CD4-positive, alpha-beta T cell treated with Interleukin-6 at 100 ng/mL for 8 hours (primary cell): Measurements from ENCODE around the gene NHP2.

Experiments
- DNase-seq: peaks from one replicate; pipeline ENCODE4 v3.0.0-alpha.2; 2020; ENCODE audit warnings: mixed read lengths, low spot score

Gene NHP2

GRCh38 chr5:178174456-178174855 is 20.8 kb upstream of the NHP2 start:
- no peak for DNase-seq

DNA sequence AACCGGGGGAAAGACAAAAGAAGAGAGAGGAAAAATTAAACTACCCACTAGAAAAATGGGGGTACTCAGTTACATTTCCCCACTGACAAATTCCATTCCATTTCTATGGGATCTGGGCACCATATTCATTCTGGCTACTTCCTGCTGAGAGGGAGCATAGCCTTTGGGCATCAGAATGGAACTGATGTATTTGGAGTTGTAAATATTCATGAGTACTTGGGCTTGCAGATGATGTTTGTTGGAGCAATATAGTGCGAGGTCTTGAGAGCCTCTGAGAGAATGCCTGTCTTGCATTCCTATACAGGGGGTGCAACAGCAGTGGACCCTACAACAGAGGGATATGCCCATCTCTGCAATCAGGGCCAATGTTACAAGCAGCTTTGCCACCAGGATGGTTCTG is 16.8 kb upstream of the NHP2 start:
- no peak for DNase-seq

DNA sequence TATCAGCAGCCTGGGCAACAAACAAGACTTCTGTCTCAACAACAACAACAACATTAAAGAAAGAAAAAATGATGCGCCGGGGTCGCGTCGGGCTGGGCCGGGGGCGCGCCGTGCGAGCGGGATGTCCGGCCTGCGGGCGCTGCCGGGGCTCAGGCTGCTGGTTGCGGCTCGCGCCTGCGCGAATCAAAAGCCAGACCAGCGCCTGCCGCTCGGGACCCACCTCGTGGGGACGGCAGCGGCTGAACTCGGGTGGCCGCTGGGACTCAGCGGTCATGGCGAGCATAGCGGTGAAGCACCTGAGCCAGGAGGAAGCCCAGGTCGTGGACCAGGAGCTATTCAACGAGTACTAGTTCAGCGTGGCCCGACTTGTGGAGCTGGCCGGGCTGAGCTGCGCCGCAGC is 11.9 kb upstream of the NHP2 start:
- DNase-seq, result no peak

- peak; percentile 87 for DNase-seq
Measured at GRCh38 chr5:178163772-178164735, 10.4 kb upstream of the NHP2 start.

DNA sequence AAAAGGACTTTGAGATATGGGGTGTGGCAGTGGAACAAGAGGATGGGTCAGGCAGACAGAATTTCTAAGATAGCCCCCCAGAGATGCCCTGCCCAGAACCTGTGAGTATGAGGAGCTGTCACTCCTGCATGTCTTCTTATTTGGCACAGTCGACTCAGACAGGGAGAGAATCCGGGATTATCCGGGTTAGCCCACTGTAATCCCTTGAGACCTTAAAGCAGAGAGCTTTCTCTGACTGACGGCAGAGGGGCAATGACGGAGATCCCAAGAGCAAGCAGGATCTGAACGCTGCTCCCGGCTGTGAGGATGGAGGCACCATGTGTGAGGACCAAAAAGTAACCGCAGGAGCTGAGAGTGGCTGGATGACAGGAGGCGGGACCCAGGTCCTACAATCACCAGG is 8.8 kb upstream of the NHP2 start:
- no peak for DNase-seq

DNA sequence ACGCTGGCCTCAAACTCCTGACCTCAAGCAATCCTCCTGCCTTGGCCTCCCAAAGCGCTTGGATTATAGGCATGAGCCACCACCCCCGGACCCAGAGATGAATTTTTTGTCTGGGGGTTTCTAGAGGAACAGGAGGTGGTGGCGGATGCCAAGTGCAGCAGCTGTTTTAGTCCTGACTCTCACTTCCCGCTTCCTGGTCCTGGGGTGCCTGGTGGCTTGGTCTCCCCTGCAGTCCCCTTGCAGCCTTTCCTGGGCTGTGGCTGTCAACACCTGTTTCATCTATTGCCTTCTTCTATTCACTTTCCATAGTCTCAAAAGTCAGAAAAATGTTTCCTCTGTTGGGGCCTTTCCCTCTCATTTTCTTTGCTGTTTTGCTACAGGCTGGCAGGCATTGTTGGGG is 6.5 kb upstream of the NHP2 start:
- no peak for DNase-seq

- DNase-seq, result no peak
Measured at GRCh38 chr5:178155065-178155464, 1.4 kb upstream of the NHP2 start.

- DNase-seq, result no peak
Measured at GRCh38 chr5:178152491-178153444, 917 bp downstream of the NHP2 start.

DNA sequence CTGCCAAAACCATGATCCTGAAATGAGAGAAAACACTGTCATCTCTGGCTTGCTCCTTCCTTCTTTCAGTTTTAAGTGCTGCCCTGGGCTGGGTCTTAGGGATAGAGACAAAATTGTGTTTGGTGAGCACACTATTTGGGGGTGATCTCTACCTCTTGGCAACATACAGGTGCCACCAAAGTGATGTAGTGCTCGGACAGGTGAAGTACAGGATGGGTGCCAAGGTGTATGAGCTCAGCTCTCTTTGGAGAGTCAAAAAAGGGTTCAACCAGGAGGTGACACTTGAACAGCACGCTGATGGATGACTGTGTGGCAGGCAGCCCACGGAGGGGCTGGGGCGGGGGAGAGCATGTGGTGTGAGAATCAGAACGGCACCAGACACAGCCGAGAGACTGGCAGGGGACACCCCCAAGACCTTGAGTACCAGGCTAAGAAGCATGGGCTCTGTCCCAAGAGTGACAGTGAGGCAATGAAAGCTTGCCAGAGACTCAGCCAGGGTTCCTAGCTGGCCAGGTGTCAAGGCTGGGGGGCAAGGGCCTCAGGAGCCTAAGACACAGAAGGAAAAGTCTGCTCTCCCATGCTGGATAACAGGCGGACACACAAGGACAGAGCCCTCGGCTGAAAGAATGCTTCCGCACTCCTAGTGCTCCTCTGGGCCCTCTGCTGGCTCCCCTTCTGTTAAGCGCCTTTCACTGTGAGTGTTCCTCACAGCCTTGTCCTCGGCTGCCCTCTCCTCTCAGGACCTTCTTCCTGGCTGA is 2.5 kb downstream of the NHP2 start:
- DNase-seq, result no peak

DNA sequence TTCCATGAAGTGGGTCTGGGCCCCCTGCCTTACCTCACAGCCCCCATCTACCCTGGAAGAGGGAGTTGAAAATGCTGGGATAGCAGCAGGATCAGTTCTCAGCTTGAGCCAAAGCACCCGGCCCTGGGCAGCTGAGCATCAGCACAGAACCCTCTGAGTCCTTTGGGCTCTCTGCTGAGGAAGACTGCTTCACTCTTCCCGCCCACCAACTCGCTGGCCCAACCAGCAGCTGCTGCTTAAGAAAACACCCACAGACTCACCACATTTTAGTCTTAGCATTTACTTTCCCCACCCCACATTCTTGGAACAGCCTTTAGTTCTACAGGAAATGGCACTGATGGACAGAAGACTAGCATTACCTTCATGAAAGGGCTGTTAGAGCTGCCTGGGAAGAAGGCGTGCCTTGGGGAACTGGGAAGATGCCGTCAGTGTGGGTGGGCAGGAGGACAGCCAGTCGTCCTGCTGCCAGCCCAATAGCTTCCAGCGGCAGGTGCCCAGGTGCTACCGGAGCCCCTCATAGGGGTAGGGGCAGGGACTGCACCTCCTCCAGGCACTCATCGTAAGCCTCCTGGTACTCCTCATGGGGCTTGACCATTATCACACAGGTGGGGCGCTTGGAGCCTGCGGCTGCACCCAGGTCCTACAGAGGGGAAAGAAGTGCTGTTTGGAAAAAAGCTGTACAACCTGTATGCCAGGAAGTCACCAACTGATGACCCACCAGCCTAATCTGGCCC is 4.3 kb downstream of the NHP2 start:
- no peak for DNase-seq

DNA sequence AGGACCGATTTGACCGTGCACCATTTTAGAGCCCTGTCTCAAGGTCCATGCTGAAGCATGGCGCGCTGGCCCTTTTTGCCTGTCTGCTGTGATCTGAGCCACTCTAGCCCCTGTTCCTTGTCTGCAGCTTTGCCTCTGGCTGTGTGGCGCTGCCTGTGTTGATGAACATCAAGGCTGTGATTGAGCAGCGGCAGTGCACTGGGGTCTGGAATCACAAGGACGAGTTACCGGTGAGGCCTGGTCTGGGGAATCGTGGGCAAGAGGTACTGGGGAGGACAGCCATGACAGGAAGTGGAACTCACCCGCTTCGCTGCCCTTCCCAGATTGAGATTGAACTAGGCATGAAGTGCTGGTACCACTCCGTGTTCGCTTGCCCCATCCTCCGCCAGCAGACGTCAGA is 6.3 kb downstream of the NHP2 start:
- DNase-seq, result no peak

DNA sequence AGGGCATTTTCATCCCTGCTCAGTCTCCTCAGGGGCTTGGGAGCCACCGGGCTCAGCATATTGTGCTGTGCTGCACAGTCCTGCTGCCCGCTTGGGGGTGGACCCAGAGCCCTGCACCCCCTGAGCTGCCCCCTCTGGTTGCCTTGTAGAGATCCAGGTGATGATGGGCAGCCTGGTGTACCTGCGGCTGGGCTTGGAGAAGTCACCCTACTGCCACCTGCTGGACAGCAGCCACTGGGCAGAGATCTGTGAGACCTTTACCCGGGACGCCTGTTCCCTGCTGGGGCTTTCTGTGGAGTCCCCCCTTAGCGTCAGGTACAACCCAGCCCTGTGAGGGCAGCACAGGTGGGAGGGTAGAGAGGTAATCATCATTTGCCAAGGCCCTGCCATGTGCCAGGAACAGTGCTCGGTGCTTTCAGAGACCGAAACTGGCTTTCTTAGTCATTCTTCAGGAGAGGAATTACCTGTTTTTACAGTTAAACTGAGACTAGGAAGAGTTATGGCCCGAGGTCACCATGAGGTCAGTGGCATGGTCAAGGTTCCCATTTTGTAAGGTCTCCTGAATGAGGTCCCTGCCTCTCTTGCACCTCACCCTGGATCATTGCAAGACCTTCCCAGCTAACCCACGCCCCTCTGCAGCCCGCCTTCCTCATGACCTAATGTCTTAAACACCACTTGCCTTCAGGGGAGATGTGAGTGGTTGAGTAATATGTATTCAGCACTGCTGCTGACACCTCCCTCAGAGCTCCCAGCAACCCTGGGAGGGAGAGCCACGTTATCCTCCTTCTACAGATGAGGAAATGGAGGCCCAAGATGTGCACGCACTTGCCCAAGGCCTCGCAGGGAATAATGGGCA is 7.5 kb downstream of the NHP2 start:
- DNase-seq, result peak; percentile 71

DNA sequence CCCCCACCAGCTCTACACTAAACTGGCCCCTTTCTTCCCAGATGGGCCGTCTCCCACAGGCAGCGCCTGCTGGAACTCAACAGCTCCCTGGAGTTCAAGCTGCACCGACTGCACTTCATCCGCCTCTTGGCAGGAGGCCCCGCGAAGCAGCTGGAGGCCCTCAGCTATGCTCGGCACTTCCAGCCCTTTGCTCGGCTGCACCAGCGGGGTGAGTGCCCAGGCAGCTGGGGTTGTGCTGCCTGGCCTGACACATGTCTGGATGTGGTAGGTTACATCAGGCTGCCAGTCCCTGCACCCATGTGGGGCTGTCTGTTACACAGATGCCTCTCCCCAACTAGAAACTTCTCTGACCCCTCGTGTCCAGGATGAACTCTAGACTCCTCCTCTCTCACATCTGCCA is 9.8 kb downstream of the NHP2 start:
- no peak for DNase-seq

- no peak for DNase-seq
Measured at GRCh38 chr5:178143246-178143645, 10.4 kb downstream of the NHP2 start.

- no peak for DNase-seq
Measured at GRCh38 chr5:178142642-178143041, 11.0 kb downstream of the NHP2 start.

- no peak for DNase-seq
Measured at GRCh38 chr5:178141550-178141949, 12.1 kb downstream of the NHP2 start.

DNA sequence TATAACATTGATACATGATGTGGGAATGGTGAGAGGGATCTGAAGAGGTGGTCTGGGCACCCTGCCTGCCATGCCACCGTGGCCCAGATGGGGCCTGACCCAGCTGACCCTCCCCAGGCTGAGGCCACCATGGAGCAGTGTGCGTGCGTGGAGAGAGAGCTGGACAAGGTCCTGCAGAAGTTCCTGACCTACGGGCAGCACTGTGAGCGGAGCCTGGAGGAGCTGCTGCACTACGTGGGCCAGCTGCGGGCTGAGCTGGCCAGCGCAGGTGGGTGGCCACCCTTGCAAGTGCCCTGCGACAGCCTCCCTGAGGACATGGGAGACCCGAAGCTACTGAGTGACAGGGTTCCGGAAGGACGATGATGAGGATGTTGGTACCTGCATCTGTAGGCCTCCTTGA is 15.7 kb downstream of the NHP2 start:
- DNase-seq, result no peak

DNA sequence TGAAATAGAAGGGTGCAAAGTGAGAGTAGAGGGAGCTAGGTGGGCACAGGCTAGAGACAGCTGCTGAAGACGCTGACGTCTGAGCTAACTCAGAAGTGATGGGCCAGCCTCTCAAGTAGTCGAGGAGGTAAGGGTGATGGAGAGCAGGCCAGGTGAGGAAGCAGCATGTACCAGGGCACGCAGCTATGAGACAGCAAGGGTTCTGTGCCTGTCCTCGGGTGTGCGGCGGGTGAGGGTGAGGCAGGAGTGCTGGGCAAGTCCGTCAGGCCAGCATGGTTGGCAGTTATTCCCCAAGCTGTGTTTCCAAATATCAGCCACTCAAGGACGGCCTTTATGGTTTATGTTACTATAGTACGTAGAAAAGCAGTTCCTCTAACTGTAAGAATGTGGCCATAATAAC is 16.7 kb downstream of the NHP2 start:
- DNase-seq, result no peak

- DNase-seq, result no peak
Measured at GRCh38 chr5:178131446-178131996, 22.2 kb downstream of the NHP2 start.
